Upper lobe of left lung (tissue), 6 donors: ENCODE data around the gene HACD2. TPM values are rescaled to one million over a fixed set of nuclear protein-coding genes. Genes with fewer than 3 reads are reported as not detected.

Experiments
- ATAC-seq, 2 donors: fragments of 200-7000 bp; cut with Tn5 transposase; one replicate each; pipeline ENCODE4 v1.9.1; 2022; ENCODE audit warnings: mild to moderate bottlenecking in 2 of 2, moderate library complexity in 2 of 2; ENCODE audit not compliant: low FRiP score in 2 of 2
- DNase-seq, 2 donors: peaks; one replicate each; pipeline ENCODE4 v3.0.0-alpha.2; 2019 to 2020
- H3K27ac ChIP-seq, 4 donors: fragments of 200-600 bp; sonication (generic); one replicate each; pipeline ENCODE4 v1.5.1; 2016 to 2019
- H3K27me3 ChIP-seq, 4 donors: fragments of 200-600 bp; sonication (generic); one replicate each; pipeline ENCODE4 v1.5.1; 2017 to 2019
- H3K36me3 ChIP-seq, 4 donors: fragments of 200-600 bp; sonication (generic); one replicate each; pipeline ENCODE4 v1.5.1; 2016 to 2019
- H3K4me1 ChIP-seq, 4 donors: fragments of 200-600 bp; sonication (generic); one replicate each; pipeline ENCODE4 v1.5.1; 2018 to 2019
- H3K4me3 ChIP-seq, 4 donors: fragments of 200-600 bp; sonication (generic); one replicate each; pipeline ENCODE4 v1.5.1; 2017 to 2019; ENCODE audit warnings: mild to moderate bottlenecking in 2 of 4, moderate library complexity in 1 of 4
- H3K9me3 ChIP-seq, 4 donors: fragments of 200-600 bp; sonication (generic); one replicate each; pipeline ENCODE4 v1.5.1; 2018 to 2019
- CTCF ChIP-seq, 6 experiments: fragments of 450-650 bp in 4 of 6; fragments of 200-600 bp in 2 of 6; sonication (generic) in 2 of 6; IDR thresholded peaks; one replicate each; pipeline ENCODE4 v1.5.1; 2016 to 2019; ENCODE audit warnings: antibody characterized with exemption in 6 of 6
- EP300 ChIP-seq, 4 donors: sonication (generic); formaldehyde crosslinking; IDR thresholded peaks; one replicate each; pipeline ENCODE4 v1.5.1; 2017; ENCODE audit warnings: antibody characterized with exemption in 4 of 4, control low read depth in 2 of 4
- POLR2A ChIP-seq, 4 donors: fragments of 450-650 bp; IDR thresholded peaks; one replicate each; pipeline ENCODE4 v1.5.1; 2016 to 2017; ENCODE audit warnings: antibody characterized with exemption in 4 of 4, mild to moderate bottlenecking in 2 of 4
- POLR2AphosphoS5 ChIP-seq, 2 donors: sonication (generic); formaldehyde crosslinking; IDR thresholded peaks; one replicate each; pipeline ENCODE4 v1.5.1; 2017; ENCODE audit warnings: antibody characterized with exemption in 2 of 2
- WGBS, 2 donors: methylation state at CpG; one replicate each; pipeline ENCODE4 v1.1.5; 2017 to 2018; 5-methylcytosine and 5-hydroxymethylcytosine counted together
- total RNA-seq, 6 donors: library from RNA; depleted of rRNA in 4 of 6; stranded (reverse); fragments of >200 nt in 4 of 6; gene quantifications; one replicate each; pipeline versions ENCODE4 v1.1.0 to v1.2.1, GENCODE V29; 2016 to 2021
- donor health status: DM: no; HTN: no; CAD: no; lungs with moderate emphysema.
- donor health status: DM: no; HTN: yes; CAD: no; lungs with severe emphysema.

The HACD2 gene
- total RNA-seq, 6 donors from 2014 or later: 12.5 to 60.4 (median 39.1) TPM

GRCh38 chr3:123629747-123630047 is 44.8 kb upstream of the HACD2 start:
- no peaks in the 10 kb centered on the region for H3K9me3 ChIP-seq
- H3K4me3 ChIP-seq: no peak overlapping the region
- peaks cover 0 to 18% (median 5%) of the 10 kb centered on the region in 4 donors for H3K4me1 ChIP-seq
- 82 to 94% methylated on average over 4 of the region's 4 CpGs for WGBS, 2 donors
- H3K36me3 ChIP-seq: peaks cover 0 to 96% (median 61%) of the 10 kb centered on the region in 4 donors
- no peak for DNase-seq
- TF ChIP-seq CTCF (IDR thresholded peaks at IDR 0.05): no peak
- no peak for TF ChIP-seq EP300 (IDR thresholded peaks at IDR 0.05)
- no peak for TF ChIP-seq POLR2A (IDR thresholded peaks at IDR 0.05)
- TF ChIP-seq POLR2AphosphoS5 (IDR thresholded peaks at IDR 0.05): no peak
- H3K27me3 ChIP-seq: no peaks in the 10 kb centered on the region
- H3K27ac ChIP-seq: no peak overlapping the region
- no peak for ATAC-seq

GRCh38 chr3:123628996-123629746 is 44.3 kb upstream of the HACD2 start:
- no peaks in the 10 kb centered on the region for H3K9me3 ChIP-seq
- H3K27ac ChIP-seq: no peak overlapping the region
- H3K4me3 ChIP-seq: no peak overlapping the region
- no peak for DNase-seq
- peaks cover 0 to 96% (median 61%) of the 10 kb centered on the region in 4 donors for H3K36me3 ChIP-seq
- H3K27me3 ChIP-seq: no peaks in the 10 kb centered on the region
- TF ChIP-seq CTCF (IDR thresholded peaks at IDR 0.05) (no peak), POLR2A (IDR thresholded peaks at IDR 0.05) (no peak), EP300 (IDR thresholded peaks at IDR 0.05) (no peak), POLR2AphosphoS5 (IDR thresholded peaks at IDR 0.05) (no peak)
- peaks cover 0 to 18% (median 5%) of the 10 kb centered on the region in 4 donors for H3K4me1 ChIP-seq
- WGBS, 2 donors: 91 to 97% methylated on average over 21 to 22 of the region's 22 CpGs
- ATAC-seq: no peak

GRCh38 chr3:123627673-123628670 is 43.1 kb upstream of the HACD2 start:
- Histone ChIP-seq H3K4me1 (peaks cover 0 to 6% (median 3%) of the 10 kb centered on the region in 4 donors), H3K36me3 (peaks cover 0 to 94% (median 58%) of the 10 kb centered on the region in 4 donors), H3K4me3 (no peak overlapping the region), H3K27me3 (no peaks in the 10 kb centered on the region), H3K9me3 (no peaks in the 10 kb centered on the region), H3K27ac (peak overlapping the region in 1 of 4 donors; percentile 39)
- TF ChIP-seq EP300 (IDR thresholded peaks at IDR 0.05): no peak
- TF ChIP-seq POLR2AphosphoS5 (IDR thresholded peaks at IDR 0.05): no peak
- no peak for TF ChIP-seq POLR2A (IDR thresholded peaks at IDR 0.05)
- no peak for TF ChIP-seq CTCF (IDR thresholded peaks at IDR 0.05)
- WGBS, 2 donors: 77 to 83% methylated on average over 5 to 6 of the region's 6 CpGs
- ATAC-seq (peak in 1 of 2 donors; percentile 39), DNase-seq (peak in 1 of 2 donors; percentile 38)

- Histone ChIP-seq H3K4me3 (no peak overlapping the region), H3K4me1 (no peaks in the 10 kb centered on the region), H3K9me3 (no peaks in the 10 kb centered on the region), H3K27ac (no peak overlapping the region), H3K36me3 (peaks cover 0 to 96% (median 60%) of the 10 kb centered on the region in 4 donors), H3K27me3 (no peaks in the 10 kb centered on the region)
- DNase-seq (no peak), ATAC-seq (no peak)
- no peak for TF ChIP-seq POLR2AphosphoS5 (IDR thresholded peaks at IDR 0.05)
- TF ChIP-seq EP300 (IDR thresholded peaks at IDR 0.05): no peak
- TF ChIP-seq CTCF (IDR thresholded peaks at IDR 0.05): no peak
- no peak for TF ChIP-seq POLR2A (IDR thresholded peaks at IDR 0.05)
- 93 to 94% methylated on average over 7 of the region's 7 CpGs for WGBS, 2 donors
Measured at GRCh38 chr3:123626881-123627280, 42.0 kb upstream of the HACD2 start.
